Retinal pigment epithelial cell (primary cell): ENCODE results near the gene DBR1.

Experiments used
- DNase-seq: peaks from one replicate; pipeline ENCODE4 v3.0.0-alpha.2; 2010; ENCODE audit warnings: low read depth
- H3K4me3 ChIP-seq: 2 replicates; pipeline ENCODE4 v1.5.1; 2011; ENCODE audit warnings: mild to moderate bottlenecking, low read length, control low read depth, moderate library complexity
- TF ChIP-seq, protein P1 (sequence below): conservative IDR thresholded peaks from 2 replicates; pipeline ENCODE4 v1.5.1; 2011; ENCODE audit warnings: low read depth, low read length, control low read depth, inconsistent platforms

The DBR1 gene

DNA sequence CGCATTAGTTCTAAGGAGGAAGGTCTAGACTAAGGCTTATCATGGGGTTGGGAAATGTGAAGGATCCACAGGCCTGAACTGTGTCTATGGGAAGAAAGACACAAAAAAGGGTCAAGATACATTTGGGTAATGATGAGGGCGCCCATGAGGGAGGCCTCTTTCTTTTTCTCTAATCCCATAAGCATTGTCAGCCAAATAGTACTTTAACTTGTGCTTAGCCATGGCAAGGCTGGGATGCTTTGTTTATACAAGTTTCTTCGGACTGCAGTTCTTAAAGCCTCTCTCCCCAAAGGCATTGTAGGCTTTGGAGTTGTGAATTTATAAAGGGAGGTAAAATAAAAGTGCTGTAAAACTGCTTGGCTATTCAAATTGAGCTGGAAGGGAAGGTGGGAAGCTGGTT lies 35.8 kb upstream of the DBR1 start:
- H3K4me3 ChIP-seq, result no peak overlapping the region
- TF ChIP-seq, protein P1, sequence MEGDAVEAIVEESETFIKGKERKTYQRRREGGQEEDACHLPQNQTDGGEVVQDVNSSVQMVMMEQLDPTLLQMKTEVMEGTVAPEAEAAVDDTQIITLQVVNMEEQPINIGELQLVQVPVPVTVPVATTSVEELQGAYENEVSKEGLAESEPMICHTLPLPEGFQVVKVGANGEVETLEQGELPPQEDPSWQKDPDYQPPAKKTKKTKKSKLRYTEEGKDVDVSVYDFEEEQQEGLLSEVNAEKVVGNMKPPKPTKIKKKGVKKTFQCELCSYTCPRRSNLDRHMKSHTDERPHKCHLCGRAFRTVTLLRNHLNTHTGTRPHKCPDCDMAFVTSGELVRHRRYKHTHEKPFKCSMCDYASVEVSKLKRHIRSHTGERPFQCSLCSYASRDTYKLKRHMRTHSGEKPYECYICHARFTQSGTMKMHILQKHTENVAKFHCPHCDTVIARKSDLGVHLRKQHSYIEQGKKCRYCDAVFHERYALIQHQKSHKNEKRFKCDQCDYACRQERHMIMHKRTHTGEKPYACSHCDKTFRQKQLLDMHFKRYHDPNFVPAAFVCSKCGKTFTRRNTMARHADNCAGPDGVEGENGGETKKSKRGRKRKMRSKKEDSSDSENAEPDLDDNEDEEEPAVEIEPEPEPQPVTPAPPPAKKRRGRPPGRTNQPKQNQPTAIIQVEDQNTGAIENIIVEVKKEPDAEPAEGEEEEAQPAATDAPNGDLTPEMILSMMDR, result no peak
- DNase-seq, result no peak

DNA sequence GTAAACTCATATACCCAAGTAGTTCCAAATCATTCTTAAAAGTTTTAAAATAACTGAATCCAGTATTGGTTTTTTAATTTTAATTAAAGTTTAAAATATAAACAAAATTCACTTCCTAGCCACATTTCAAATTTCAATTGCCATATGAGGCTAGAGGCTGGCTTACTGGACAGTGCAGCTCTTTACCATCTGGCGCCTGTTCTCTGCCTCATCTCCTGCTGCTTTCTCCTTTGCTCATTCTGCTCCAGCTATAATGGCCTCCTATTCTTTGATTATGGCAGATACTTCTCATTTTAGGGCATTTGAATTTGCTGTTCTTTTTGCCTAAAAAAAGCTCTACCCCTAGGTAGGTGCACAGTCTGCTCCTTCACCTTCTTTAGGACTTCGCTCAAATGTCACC lies 31.5 kb upstream of the DBR1 start:
- DNase-seq, result no peak
- TF ChIP-seq, protein P1, result no peak
- H3K4me3 ChIP-seq, result no peak overlapping the region

DNA sequence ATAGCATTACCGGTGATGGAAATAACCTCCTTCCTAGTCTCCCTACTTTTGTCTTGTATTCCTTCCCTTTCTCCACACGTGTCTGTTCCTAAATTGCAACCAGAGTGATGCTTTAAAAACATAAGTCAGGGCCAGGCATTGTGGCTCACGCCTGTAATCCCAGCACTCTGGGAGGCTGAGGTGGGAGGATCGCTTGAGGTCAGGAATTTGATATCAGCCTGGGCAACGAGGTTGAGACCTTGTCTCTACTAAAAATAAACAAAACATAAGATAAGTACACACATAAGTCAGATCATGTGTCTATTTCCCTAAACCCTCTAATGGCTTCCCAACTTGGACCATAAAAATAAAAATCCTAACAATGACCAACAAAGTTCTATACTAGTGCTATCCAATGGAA lies 30.8 kb upstream of the DBR1 start:
- DNase-seq, result no peak
- no peak overlapping the region for H3K4me3 ChIP-seq
- TF ChIP-seq, protein P1, result no peak

DNA sequence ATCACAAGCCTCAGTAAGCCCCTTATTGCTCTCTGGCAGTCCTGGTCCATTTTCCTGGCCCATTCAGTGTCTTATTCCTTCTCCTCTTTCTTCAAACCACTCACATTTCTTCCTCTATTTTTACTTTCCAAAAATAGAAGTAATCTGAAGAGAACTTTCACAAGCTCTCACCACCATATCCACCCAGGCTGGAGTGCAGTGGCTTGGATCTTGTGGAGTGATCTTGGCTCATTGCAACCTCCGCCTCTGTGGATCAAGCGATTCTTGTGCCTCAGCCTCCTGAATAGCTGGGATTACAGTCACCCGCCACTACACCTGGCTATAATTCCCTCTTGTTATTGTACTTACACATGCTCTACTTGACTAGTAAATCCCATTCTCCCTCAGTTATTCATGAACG lies 29.2 kb upstream of the DBR1 start:
- TF ChIP-seq, protein P1, result no peak
- H3K4me3 ChIP-seq, result no peak overlapping the region
- DNase-seq, result no peak

DNA sequence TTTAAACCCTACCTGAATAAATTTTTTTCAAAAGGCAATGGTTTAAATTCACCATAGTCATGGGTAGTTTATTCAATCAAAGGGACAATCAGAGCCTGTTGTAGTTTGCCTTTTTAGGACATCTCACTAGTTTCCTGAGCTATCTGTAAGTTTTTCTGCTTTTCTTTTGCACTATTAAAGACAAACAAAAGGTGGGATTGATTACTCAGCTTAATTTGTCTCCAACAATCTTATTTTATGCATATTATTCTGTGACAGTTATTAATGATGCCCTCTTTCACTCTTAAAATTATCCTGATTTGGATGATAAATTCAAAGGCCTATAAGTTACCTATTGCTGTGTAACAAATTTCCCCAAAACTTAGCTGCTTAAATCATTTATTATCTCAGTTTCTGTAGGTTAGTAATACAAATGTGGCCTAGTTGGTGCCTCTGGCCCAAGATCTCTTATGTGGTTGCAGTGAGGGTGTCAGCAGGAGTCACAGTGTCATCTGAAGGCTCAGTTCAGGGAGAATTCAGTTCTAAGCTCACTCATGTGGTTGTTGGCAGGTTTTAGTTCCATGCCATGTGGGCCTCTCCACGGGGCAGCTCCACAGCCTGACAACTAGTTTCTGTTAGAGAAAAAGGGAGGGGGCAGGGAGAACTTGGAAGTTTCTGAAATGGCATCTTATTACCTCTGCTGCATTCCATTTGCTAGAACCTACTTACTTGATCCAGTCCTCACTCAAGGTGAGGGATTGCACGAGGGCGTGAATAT lies 28.4 kb upstream of the DBR1 start:
- TF ChIP-seq, protein P1, result no peak
- no peak for DNase-seq
- no peak overlapping the region for H3K4me3 ChIP-seq

DNA sequence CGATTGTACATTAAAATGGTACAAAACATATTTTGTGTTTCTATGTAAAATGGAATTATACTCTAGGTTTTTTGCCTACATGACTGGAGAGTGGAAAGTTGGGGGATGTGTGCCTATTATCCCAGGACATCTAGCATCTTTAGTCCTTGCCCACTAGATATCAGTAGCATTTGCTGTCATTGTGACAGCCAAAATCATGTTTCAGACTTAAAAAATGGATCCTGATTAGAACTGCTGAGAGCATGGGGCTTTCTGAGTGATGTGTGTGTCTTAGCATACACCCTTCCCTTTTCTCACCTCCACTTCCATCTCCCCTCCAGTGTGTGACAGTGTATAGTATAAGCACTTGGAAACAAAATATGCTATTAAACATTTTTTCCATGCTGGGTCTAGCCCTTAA lies 25.7 kb upstream of the DBR1 start:
- TF ChIP-seq, protein P1, result no peak
- H3K4me3 ChIP-seq, result no peak overlapping the region
- no peak for DNase-seq

DNA sequence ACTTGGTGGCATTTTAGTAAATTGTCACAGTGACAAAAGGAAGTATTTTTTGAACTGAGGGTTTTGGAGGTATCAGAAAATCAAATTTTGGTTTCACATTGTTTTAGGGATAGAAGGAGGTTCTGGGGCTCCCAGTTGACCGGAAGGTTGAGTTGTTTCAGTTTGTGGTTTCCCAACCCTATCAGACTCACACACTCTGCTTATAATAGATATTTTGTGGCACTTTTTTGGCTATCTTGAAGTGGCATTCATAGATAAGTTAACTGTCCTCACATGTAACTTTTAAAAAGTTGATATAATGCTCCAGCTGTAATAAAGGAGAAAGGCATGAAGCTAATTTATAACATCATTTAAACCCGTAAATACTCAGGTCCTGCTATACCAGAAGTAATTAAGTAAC lies 25.1 kb upstream of the DBR1 start:
- no peak for DNase-seq
- TF ChIP-seq, protein P1, result no peak
- no peak overlapping the region for H3K4me3 ChIP-seq
